ENCODE results near the gene SAFB2.

The SAFB2 gene

GRCh38 chr19:5579286-5579685 lies 43.3 kb downstream of the SAFB2 start:
- DNase-seq, result no peak

- DNase-seq, result peak; percentile 19 to 73 (median 64)
These were observed 44.3 kb downstream of the SAFB2 start for GRCh38 chr19:5578097-5578846.

DNA sequence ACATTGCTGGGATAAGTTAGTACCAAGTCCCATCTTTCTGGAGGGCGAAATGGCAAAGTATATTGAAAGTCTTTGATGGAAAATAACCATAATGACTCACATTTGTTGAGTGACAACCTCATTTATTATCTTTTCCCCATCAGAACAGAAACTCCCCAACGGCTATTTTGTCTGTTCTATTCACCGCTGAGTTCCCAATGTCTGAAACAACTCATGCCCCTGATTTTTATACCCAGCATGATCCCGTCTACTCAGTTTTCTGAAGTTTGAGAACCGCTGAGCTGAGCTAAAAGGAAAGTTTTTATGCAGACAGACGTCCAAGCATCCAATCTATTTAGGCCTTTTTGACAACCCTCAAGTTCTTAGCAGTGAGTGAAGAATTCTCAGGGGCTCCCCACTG lies 47.0 kb downstream of the SAFB2 start:
- DNase-seq, result no peak

DNA sequence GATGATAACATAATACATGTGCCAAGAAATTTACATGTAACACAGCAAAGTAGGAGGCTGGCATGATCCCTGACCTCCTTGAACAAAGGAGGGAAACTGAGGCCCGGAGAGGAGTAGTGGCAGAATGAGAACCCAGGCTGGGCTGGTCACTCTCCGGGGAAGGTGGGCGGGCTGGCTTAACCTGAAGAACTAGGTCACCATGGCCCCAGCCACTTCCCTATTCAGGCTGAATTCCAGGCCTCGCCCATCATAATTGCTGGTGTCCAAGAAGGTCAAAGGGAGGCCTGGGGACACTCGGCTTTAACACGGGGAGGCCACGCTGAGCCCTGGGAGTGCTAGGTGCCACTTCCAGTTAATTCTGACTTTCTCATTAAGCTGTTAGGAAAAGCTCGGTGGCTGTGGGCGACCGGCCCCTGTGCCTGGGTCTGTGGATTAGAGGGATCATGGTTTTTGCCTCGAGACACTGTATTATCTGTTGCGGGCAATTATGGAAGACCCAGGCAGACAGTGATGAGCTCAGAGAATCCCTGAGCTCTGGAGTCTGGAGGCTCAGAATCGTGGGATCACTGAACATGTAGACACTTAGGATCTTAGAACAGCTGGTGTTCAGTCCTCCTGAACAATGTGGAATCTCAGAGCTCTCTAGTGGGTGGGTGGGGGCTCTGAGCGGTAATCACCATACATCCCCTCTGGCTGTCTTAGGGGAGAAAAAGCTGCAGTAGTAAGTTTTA lies 49.9 kb downstream of the SAFB2 start:
- DNase-seq, result no peak

- DNase-seq, result no peak
These were observed 50.8 kb downstream of the SAFB2 start for GRCh38 chr19:5571777-5572176.

- DNase-seq, result no peak
These were observed 54.6 kb downstream of the SAFB2 start for GRCh38 chr19:5567970-5568407.

GRCh38 chr19:5567360-5567969 lies 55.1 kb downstream of the SAFB2 start, which contains the start of gene TINCR:
Gene TINCR, minus strand, starts transcription at chr19:5567953.
- DNase-seq, result no peak

- peak in 1 of 6 experiments; percentile 3 for DNase-seq
These were observed 57.6 kb downstream of the SAFB2 start for GRCh38 chr19:5564930-5565329.

DNA sequence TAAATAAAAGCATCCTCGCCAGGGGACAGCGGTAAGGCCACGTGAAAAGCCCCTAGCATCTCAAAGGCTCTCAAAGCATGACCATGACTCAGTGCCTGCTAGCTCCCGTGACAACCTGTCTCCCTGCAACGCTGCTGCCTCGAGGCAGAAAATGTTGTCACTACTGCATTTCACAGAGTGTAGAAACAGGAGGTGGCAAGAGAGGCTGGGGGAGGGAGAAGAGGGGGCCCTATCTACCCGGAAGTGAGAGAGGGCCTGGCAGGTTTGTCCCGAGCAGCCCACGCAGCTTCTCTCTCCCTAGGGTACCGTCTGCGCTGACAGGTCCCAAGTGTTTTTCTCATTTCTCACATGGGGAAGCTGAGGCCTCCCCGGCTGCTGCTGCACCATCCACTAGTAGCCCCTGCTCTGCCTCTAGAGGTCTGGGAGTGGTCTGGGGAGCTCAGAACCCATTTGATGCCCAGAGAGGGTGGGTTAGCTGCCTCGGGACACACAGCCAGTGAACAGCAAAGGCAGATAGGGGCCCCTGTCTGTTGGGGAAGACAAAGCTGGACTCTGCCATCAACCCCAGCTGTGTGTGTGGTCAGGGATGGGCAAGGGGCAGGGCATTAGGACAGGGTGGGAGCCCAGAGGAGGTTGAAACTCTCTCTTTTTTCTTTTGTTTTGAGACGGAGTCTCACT lies 58.5 kb downstream of the SAFB2 start:
- DNase-seq, result no peak

DNA sequence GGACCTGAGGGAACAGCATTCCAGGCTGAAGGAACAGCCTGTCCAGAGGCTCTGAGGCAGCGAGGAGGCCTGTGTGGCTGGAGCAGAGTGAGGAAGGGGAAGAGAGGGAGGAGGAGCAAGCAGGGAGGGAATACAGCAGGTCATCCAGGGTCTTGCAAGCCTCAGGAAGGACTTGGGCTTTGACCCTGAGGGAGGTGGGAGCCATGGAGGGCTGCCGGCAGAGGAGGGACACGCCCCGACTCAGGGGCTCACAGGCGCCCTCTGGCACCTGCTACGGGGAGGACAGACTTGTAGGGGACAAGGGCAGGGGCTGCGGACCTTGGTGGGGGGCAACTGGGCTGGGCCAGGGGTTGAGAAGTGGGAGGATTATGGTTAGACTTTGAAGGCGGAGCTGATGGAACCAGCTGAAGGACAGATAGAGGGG lies 59.6 kb downstream of the SAFB2 start:
- DNase-seq, result no peak

DNA sequence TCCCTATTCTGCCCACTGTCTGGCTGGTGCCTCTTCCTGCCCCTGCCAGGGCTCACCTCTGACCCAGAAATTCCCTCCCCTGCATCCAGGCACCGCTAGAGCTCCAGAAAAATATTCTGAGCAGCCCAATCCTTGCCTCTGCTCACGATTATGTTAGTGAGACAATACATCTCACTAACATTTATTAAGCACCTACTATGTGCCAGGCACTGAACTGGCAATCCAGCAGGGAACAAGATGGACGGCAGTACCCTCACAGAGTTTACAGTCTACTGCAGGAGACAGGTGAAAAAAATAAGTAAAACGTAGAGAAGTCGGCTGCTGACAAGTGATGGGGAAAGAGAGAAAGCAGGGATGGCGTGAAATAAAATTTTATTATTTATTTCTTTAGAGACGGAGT lies 60.3 kb downstream of the SAFB2 start:
- DNase-seq, result no peak

DNA sequence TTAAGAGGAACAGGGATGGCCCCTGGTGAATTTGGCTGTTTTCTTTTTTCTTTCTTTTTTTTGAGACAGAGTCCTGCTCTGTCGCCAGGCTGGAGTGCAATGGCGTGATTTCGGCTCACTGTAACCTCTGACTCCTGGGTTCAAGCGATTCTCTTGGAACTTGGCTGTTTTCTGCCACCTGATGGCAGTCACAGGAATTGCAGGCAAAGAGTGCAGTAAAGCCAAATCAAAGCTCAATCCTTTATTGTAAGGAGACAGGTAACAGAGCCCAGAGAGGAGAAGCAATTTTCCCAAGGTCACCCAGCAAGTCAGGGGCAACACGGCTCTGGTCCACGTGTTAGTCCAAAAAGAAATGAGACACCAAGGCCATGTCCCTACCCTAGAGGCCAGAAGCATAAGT lies 61.0 kb downstream of the SAFB2 start:
- DNase-seq, result no peak

- no peak for DNase-seq
These were observed 62.4 kb downstream of the SAFB2 start for GRCh38 chr19:5560156-5560555.

- no peak for DNase-seq
These were observed 62.8 kb downstream of the SAFB2 start for GRCh38 chr19:5559804-5560133.

DNA sequence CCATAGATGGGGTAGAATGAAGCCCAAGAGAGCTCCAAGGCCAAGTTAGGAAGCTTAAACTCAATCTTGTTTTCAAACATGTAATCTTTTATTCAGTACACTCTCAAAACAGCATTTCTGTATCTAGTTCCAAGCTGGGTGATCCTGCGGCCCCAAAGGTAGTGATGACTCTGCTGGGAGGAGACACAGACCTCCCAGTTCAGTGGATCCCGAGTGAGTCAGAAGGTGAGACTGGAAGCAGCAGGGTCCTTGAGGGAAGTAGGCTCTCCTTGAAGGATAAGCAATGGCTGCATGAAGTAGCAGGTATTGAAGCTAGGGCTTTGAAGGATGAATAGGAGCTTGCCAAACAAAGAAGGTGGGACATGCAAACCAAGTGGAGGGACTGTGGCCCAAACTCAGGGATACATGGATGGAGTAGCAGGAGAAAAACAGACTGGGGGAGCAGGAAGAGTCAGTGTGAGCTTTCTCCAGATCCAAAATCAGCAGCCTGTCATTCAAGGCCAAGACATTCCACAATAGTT lies 64.4 kb downstream of the SAFB2 start:
- no peak for DNase-seq

- DNase-seq, result no peak
These were observed 64.9 kb downstream of the SAFB2 start for GRCh38 chr19:5557691-5558090.

DNA sequence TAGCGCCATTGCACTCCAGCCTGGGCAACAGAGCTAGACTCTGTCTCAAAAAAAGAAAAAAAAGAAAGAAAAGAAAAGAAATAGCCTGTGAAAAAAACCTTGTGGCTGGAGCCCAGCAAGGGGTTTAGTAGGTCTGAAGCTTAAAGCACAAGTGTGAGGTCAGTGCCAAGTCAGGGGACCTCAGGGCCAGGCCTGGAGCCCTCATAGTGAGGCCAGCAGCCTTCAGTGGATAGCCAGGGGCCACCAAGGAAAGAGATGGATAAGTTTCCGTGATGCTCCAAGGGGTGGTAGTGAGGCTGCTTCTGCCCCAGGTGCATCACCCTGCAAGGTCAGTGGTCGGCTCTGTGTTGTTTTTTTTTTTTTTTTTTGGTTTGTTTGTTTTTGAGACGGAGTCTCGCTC lies 67.7 kb downstream of the SAFB2 start:
- no peak for DNase-seq

- DNase-seq, result no peak
These were observed 68.7 kb downstream of the SAFB2 start for GRCh38 chr19:5553892-5554291.

- DNase-seq, result peak in 1 of 6 experiments; percentile 4
These were observed 74.7 kb downstream of the SAFB2 start for GRCh38 chr19:5547881-5548280.

DNA sequence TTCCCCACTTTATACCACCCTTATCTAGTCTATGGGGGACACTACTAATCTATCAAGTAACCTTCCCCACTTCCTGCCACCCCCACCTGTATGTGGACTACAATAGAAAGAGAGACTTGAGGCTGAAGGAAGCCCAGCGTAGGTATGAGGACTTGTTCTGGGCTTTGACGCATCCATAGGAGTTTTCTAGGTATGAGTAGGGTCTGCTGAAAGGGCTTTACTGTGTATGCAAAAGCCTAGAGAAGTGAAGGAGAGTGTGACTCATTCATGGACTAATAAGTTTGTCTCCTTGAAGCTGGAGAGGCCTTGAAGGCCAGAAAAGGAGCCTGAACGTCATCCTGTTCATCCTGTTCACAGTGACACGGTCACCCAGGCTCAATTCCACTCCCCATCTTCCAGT lies 76.6 kb downstream of the SAFB2 start:
- DNase-seq, result no peak

DNA sequence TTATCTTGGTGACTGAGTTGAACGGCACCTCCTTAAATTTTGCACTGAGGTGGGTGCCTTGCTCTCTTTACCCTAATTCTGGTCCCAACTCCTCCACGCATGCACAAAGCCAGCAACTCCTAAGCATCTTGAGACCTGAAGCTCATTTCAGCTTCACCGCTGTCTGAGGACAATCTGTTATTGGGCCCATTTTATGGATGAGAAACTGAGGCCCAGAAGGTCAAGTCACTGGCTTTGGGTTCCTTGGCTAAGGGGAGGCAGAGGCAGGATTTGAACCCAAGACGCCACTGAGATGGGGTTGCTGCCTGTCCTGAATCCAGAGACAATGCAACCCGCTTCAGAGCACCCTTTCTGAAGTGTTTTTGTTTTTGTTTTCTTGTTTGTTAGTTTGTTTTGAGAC lies 77.5 kb downstream of the SAFB2 start:
- DNase-seq, result no peak

GRCh38 chr19:5542665-5543064 lies 79.9 kb downstream of the SAFB2 start:
- no peak for DNase-seq

DNA sequence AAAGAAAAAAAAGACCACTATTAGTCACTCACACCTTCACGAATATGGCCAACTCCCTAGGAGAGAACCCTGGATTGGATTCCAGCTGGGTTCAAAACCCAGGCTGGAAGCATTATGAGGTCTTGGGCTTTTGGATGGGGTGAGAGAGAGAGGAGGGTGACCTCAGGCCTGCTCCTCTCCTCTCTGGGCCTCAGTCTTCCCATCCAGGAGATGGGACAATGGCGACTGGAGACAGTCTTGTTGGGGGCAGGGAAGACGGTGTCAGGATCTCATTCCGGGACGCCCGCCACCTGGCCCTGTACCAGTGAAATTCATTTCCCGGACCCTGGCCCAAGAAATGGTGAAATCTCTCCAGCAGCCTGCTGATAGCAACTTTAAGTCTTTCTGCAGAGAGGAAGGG lies 81.1 kb downstream of the SAFB2 start:
- no peak for DNase-seq

Measured in stimulated activated naive CD4-positive, alpha-beta T cell (primary cell).